H1 (cell line): Measurements from ENCODE around the gene SELPLG. TPM values are rescaled to one million over a fixed set of nuclear protein-coding genes. Genes with fewer than 3 reads are reported as not detected.

Experiments
- CTCF ChIA-PET: fragments of 300-600 bp; sonication (Branson Sonifier 250); formaldehyde crosslinking; loops from one replicate; lab custom pipeline; 2021; ENCODE audit not compliant: partially characterized antibody; lab: Charles Lee
- POLR2A ChIA-PET: fragments of 300-600 bp; sonication (Branson Sonifier 250); formaldehyde crosslinking; loops from one replicate; lab custom pipeline; 2021; ENCODE audit warnings: inconsistent platforms; ENCODE audit not compliant: partially characterized antibody; lab: Charles Lee
- DNase-seq, 2 experiments: peaks; one replicate each; pipeline versions ENCODE4 v3.0.0 to v3.0.0-alpha.2; 2010 to 2022; ENCODE audit warnings: low spot score in 2 of 2, low read depth in 1 of 2, mixed read lengths in 1 of 2
- FAIRE-seq: peaks from 2 replicates; lab custom pipeline; 2011; peaks lifted over from hg19 to GRCh38; lab: Jason Lieb, UNC
- H2AFZ ChIP-seq: 2 replicates; pipeline ENCODE4 v1.8.1; 2012; ENCODE audit warnings: low read length, inconsistent platforms
- H2AK5ac ChIP-seq: 2 replicates; pipeline ENCODE4 v1.6.1; 2013; ENCODE audit warnings: low read depth, low read length
- H2BK120ac ChIP-seq: replicated peaks from 2 replicates; pipeline ENCODE3; 2013; ENCODE audit warnings: low read depth, low read length, inconsistent platforms
- H2BK12ac ChIP-seq: 2 replicates; pipeline ENCODE4 v1.6.1; 2013; ENCODE audit warnings: low read depth, low read length
- H2BK15ac ChIP-seq: 2 replicates; pipeline ENCODE4 v1.6.1; 2013; ENCODE audit warnings: low read length
- H2BK20ac ChIP-seq: 2 replicates; pipeline ENCODE4 v1.6.1; 2013; ENCODE audit warnings: low read length
- H2BK5ac ChIP-seq: 2 replicates; pipeline ENCODE4 v1.6.1; 2013; ENCODE audit warnings: low read depth, low read length
- H3K14ac ChIP-seq: 2 replicates; pipeline ENCODE4 v1.6.1; 2013; ENCODE audit warnings: inconsistent platforms; ENCODE audit not compliant: insufficient read length
- H3K18ac ChIP-seq: 2 replicates; pipeline ENCODE4 v1.6.1; 2013; ENCODE audit warnings: low read length; ENCODE audit errors: extremely low read depth
- H3K23ac ChIP-seq: 2 replicates; pipeline ENCODE4 v1.6.1; 2013; ENCODE audit warnings: inconsistent platforms; ENCODE audit not compliant: insufficient read length
- H3K23me2 ChIP-seq: 2 replicates; pipeline ENCODE4 v1.6.1; 2013; ENCODE audit warnings: low read depth, low read length
- H3K27ac ChIP-seq: 2 replicates; pipeline ENCODE4 v1.6.1; 2011; ENCODE audit warnings: low read depth, low read length, inconsistent platforms
- H3K27me3 ChIP-seq, 4 experiments: replicated peaks in 1 of 4; 1 replicate in 1 of 4; 2 replicates in 3 of 4; pipeline versions ENCODE4 v1.6.1 to v1.8.1; 2011 to 2013; ENCODE audit warnings: low read length in 3 of 4, mild to moderate bottlenecking in 3 of 4, inconsistent platforms in 2 of 4, mixed read lengths in 2 of 4, moderate library complexity in 1 of 4; ENCODE audit not compliant: control insufficient read depth in 3 of 4, insufficient read depth in 3 of 4; ENCODE audit errors: extremely low read depth in 1 of 4
- H3K36me3 ChIP-seq, 4 experiments: 2 replicates each; pipeline versions ENCODE4 v1.6.1 to v1.8.1; 2011 to 2013; ENCODE audit warnings: mild to moderate bottlenecking in 4 of 4, low read length in 3 of 4, moderate library complexity in 2 of 4, control low read depth in 1 of 4, inconsistent platforms in 1 of 4; ENCODE audit not compliant: insufficient read depth in 4 of 4, control insufficient read depth in 2 of 4
- H3K4ac ChIP-seq: replicated peaks from 2 replicates; pipeline ENCODE3; 2013; ENCODE audit warnings: low read length, low read depth, mixed read lengths, inconsistent platforms; ENCODE audit not compliant: insufficient read length
- H3K4me1 ChIP-seq, 4 experiments: replicated peaks in 1 of 4; 1 replicate in 1 of 4; 2 replicates in 3 of 4; pipeline versions ENCODE4 v1.6.1 to v1.8.1; 2011 to 2013; ENCODE audit warnings: low read length in 3 of 4, inconsistent platforms in 2 of 4, mixed read lengths in 1 of 4; ENCODE audit not compliant: insufficient read depth in 4 of 4, control insufficient read depth in 3 of 4
- H3K4me2 ChIP-seq, 2 experiments: 2 replicates each; pipeline versions ENCODE4 v1.6.1 to v1.8.1; 2011 to 2013; ENCODE audit warnings: low read depth in 2 of 2, low read length in 2 of 2, control low read depth in 1 of 2, inconsistent platforms in 1 of 2, mild to moderate bottlenecking in 1 of 2; ENCODE audit not compliant: insufficient read depth in 1 of 2
- H3K4me3 ChIP-seq, 4 experiments: fragments of 200-600, 300-600 bp in 1 of 4; sonication (generic), shearing (Covaris generic), sonication (Bioruptor Twin) in 1 of 4; 2 replicates each; pipeline versions ENCODE4 v1.5.1 to v1.8.1; 2011 to 2016; ENCODE audit warnings: low read length in 4 of 4, low read depth in 3 of 4, control low read depth in 2 of 4, inconsistent platforms in 2 of 4, mild to moderate bottlenecking in 2 of 4, mixed read lengths in 1 of 4, moderate library complexity in 1 of 4; ENCODE audit not compliant: insufficient read depth in 2 of 4; ENCODE audit errors: extremely low read depth in 1 of 4
- H3K56ac ChIP-seq: replicated peaks from 2 replicates; pipeline ENCODE3; 2013; ENCODE audit warnings: low read depth, mild to moderate bottlenecking, mixed read lengths, low read length, inconsistent platforms; ENCODE audit not compliant: insufficient read length
- H3K79me1 ChIP-seq: 2 replicates; pipeline ENCODE4 v1.6.1; 2013; ENCODE audit warnings: low read depth, low read length, control low read depth
- H3K79me2 ChIP-seq, 2 experiments: 2 replicates each; pipeline versions ENCODE4 v1.6.1 to v1.8.1; 2012 to 2013; ENCODE audit warnings: low read length in 2 of 2, mild to moderate bottlenecking in 2 of 2, inconsistent platforms in 1 of 2; ENCODE audit not compliant: insufficient read depth in 2 of 2, control insufficient read depth in 1 of 2
- H3K9ac ChIP-seq, 4 experiments: replicated peaks in 1 of 4; 1 replicate in 1 of 4; 2 replicates in 3 of 4; pipeline versions ENCODE4 v1.6.1 to v1.8.1; 2011 to 2013; ENCODE audit warnings: low read depth in 3 of 4, low read length in 3 of 4, control low read depth in 2 of 4, mild to moderate bottlenecking in 2 of 4, moderate library complexity in 2 of 4, inconsistent platforms in 1 of 4; ENCODE audit errors: extremely low read depth in 1 of 4
- H3K9me3 ChIP-seq, 2 experiments: 2 replicates each; pipeline versions ENCODE4 v1.6.1 to v1.8.1; 2012 to 2013; ENCODE audit warnings: mild to moderate bottlenecking in 2 of 2, moderate library complexity in 2 of 2, control low read depth in 1 of 2, inconsistent platforms in 1 of 2, low read depth in 1 of 2, low read length in 1 of 2, mixed read lengths in 1 of 2; ENCODE audit not compliant: insufficient read depth in 2 of 2
- H4K20me1 ChIP-seq, 2 experiments: replicated peaks in 1 of 2; 2 replicates each; pipeline versions ENCODE3 to v1.8.1; 2011 to 2013; ENCODE audit warnings: inconsistent platforms in 2 of 2, low read length in 2 of 2, mild to moderate bottlenecking in 1 of 2; ENCODE audit not compliant: insufficient read depth in 2 of 2, control insufficient read depth in 1 of 2
- H4K5ac ChIP-seq: 2 replicates; pipeline ENCODE4 v1.6.1; 2013; ENCODE audit warnings: low read length, low read depth, mixed read lengths, inconsistent platforms; ENCODE audit not compliant: insufficient read length
- H4K8ac ChIP-seq: 2 replicates; pipeline ENCODE4 v1.8.0; 2013; ENCODE audit warnings: mild to moderate bottlenecking, moderate library complexity, low read length, inconsistent platforms; ENCODE audit not compliant: insufficient read depth; ENCODE audit errors: extremely low read depth
- H4K91ac ChIP-seq: replicated peaks from 2 replicates; pipeline ENCODE3; 2013; ENCODE audit warnings: low read length, mixed read lengths, inconsistent platforms; ENCODE audit not compliant: insufficient read length
- CBX5 ChIP-seq: fragments of 300-800, 300-1000 bp; sonication (generic); IDR thresholded peaks from 2 replicates; pipeline ENCODE4 v1.7.1; 2016; ENCODE audit warnings: antibody characterized with exemption, low read length, low read depth
- CHD1 ChIP-seq: IDR thresholded peaks from 2 replicates; pipeline ENCODE4 v1.6.1; 2012; ENCODE audit warnings: low read depth, low read length, improper control_type of control experiment
- FOSL1 ChIP-seq: IDR thresholded peaks from 2 replicates; pipeline ENCODE4 v1.6.1; 2011; ENCODE audit warnings: mild to moderate bottlenecking, low read depth, low read length, moderate library complexity; ENCODE audit not compliant: insufficient read depth
- GTF2F1 ChIP-seq: IDR thresholded peaks from 2 replicates; pipeline ENCODE4 v1.6.1; 2012; ENCODE audit warnings: low read depth, low read length, improper control_type of control experiment, borderline replicate concordance
- JUN ChIP-seq: IDR thresholded peaks from 2 replicates; pipeline ENCODE4 v1.6.1; 2011; ENCODE audit warnings: low read depth, mild to moderate bottlenecking, improper control_type of control experiment, low read length
- JUND ChIP-seq: IDR thresholded peaks from 2 replicates; pipeline ENCODE4 v1.6.1; 2011; ENCODE audit warnings: mild to moderate bottlenecking, improper control_type of control experiment, low read length
- POLR2A ChIP-seq, 2 experiments: IDR thresholded peaks; 1 replicate in 1 of 2; 2 replicates in 1 of 2; pipeline ENCODE4 v1.6.1; 2011; ENCODE audit warnings: low read depth in 2 of 2, low read length in 2 of 2, mild to moderate bottlenecking in 2 of 2; ENCODE audit errors: control extremely low read depth in 1 of 2
- RFX5 ChIP-seq: IDR thresholded peaks from 2 replicates; pipeline ENCODE4 v1.6.1; 2011; ENCODE audit warnings: low read depth, low read length, improper control_type of control experiment, borderline replicate concordance
- RNF2 ChIP-seq: fragments of 200-900, 300-1000 bp; sonication (generic); IDR thresholded peaks from 2 replicates; pipeline ENCODE4 v1.7.1; 2016; ENCODE audit warnings: borderline replicate concordance, low read depth, mild to moderate bottlenecking, antibody characterized with exemption, low read length; ENCODE audit not compliant: poor library complexity, severe bottlenecking; ENCODE audit errors: missing control alignments
- SIRT6 ChIP-seq: IDR thresholded peaks from one replicate; pipeline ENCODE4 v1.7.1; 2012; ENCODE audit warnings: low read length, inconsistent platforms
- SP1 ChIP-seq: IDR thresholded peaks from 2 replicates; pipeline ENCODE4 v1.6.1; 2011; ENCODE audit warnings: low read depth, low read length
- SRF ChIP-seq: IDR thresholded peaks from 2 replicates; pipeline ENCODE4 v1.6.1; 2011; ENCODE audit warnings: mild to moderate bottlenecking, low read depth, low read length, moderate library complexity
- TAF7 ChIP-seq: optimal IDR thresholded peaks from 2 replicates; pipeline ENCODE3; 2011; ENCODE audit warnings: low read depth, mild to moderate bottlenecking, inconsistent platforms, low read length, moderate library complexity, borderline replicate concordance
- USF2 ChIP-seq: IDR thresholded peaks from 2 replicates; pipeline ENCODE4 v1.6.1; 2011; ENCODE audit warnings: low read length, improper control_type of control experiment
- WGBS, 2 experiments: shearing (Covaris generic) in 1 of 2; methylation state at CpG; one replicate each; pipeline versions ENCODE4 v1.1.6 to v1.1.7; 2013 to 2015; ENCODE audit warnings: low lambda C conversion rate in 2 of 2, mixed read lengths in 2 of 2, inconsistent platforms in 1 of 2, low coverage in 1 of 2, missing lambda C conversion rate in 1 of 2; ENCODE audit not compliant: insufficient replicate concordance in 2 of 2, insufficient coverage in 1 of 2, insufficient read length in 1 of 2; ENCODE audit errors: extremely low coverage in 1 of 2, missing lambda C conversion rate in 1 of 2; 5-methylcytosine and 5-hydroxymethylcytosine counted together
- polyA plus RNA-seq, 7 experiments: library from polyadenylated mRNA; depleted of rRNA in 3 of 7; stranded (reverse) in 5 of 7; unstranded in 2 of 7; fragments of >200 nt in 5 of 7; fragments of 200-250 nt in 2 of 7; gene quantifications; 1 replicate in 5 of 7; 2 replicates in 1 of 7; 4 replicates in 1 of 7; pipeline versions ENCODE4 v1.2.1 to v1.2.3, GENCODE V29; 2011 to 2013; ENCODE audit warnings: missing spikeins in 2 of 7, mixed read lengths in 2 of 7
- total RNA-seq: library from RNA; stranded (reverse); fragmentation: NEBNext Ultra II Directional; extraction: Animal tissue kit (Norgen Biotek cat#: 25700); gene quantifications from 2 replicates; pipeline ENCODE4 v1.2.1, GENCODE V29; 2021

Gene SELPLG
- total and polyA plus RNA-seq, 2 of the 8 experiments (the other 6 are each of a cell fraction or from before 2014, with no cell fraction given), result 0.18 TPM; not detected in 1

GRCh38 chr12:108650083-108650482 lies 16.4 kb upstream of the SELPLG start:
- no peaks in the 10 kb centered on the region for H3K23me2 ChIP-seq
- no peak overlapping the region for H2BK20ac ChIP-seq
- no peaks in the 10 kb centered on the region for H3K79me1 ChIP-seq
- H2BK120ac ChIP-seq, result no peak overlapping the region
- no peak overlapping the region for H3K56ac ChIP-seq
- no peaks in the 10 kb centered on the region for H3K9me3 ChIP-seq
- H3K14ac ChIP-seq, result no peak overlapping the region
- H2AFZ ChIP-seq, result no peak overlapping the region
- peaks cover 6 to 44% (median 25%) of the 10 kb centered on the region in 4 experiments; a peak in 7 of 8 replicates for H3K36me3 ChIP-seq
- H3K79me2 ChIP-seq, result no peaks in the 10 kb centered on the region
- no peak overlapping the region for H2BK15ac ChIP-seq
- H4K8ac ChIP-seq, result no peak overlapping the region
- DNase-seq, result no peak
- ChIA-PET CTCF (interaction anchor here (0.7 to 3.2 kb wide), 6 partner anchors 15 to 153 kb away, joined by 3 to 11 read pairs (median 4); no protein-coding TSS in a partner anchor), POLR2A (interaction anchor here (0.7 to 1.4 kb wide), 2 partner anchors 12 to 176 kb away, joined by 3 to 7 read pairs; no protein-coding TSS in a partner anchor)
- H3K23ac ChIP-seq, result no peak overlapping the region
- H3K18ac ChIP-seq, result no peak overlapping the region
- H3K4me2 ChIP-seq, result no peak overlapping the region
- no peak overlapping the region for H2AK5ac ChIP-seq
- H4K20me1 ChIP-seq, result no peaks in the 10 kb centered on the region
- no peak overlapping the region for H2BK5ac ChIP-seq
- no peak overlapping the region for H2BK12ac ChIP-seq
- H3K27me3 ChIP-seq, result no peaks in the 10 kb centered on the region
- no peak overlapping the region for H3K4ac ChIP-seq
- no peak overlapping the region for H4K5ac ChIP-seq
- H4K91ac ChIP-seq, result no peak overlapping the region
- 85% methylated on average over 2 of the region's 2 CpGs; no CpG with 5 or more reads in 1 of the 2 experiments for WGBS, 2 experiments
- H3K4me1 ChIP-seq, result peaks cover 3 to 14% (median 8%) of the 10 kb centered on the region in 4 experiments; a peak in 6 of 7 replicates
- H3K4me3 ChIP-seq, result no peak overlapping the region
- no peak overlapping the region for H3K9ac ChIP-seq
- no peak for FAIRE-seq
- no peak overlapping the region for H3K27ac ChIP-seq
- TF ChIP-seq POLR2A (IDR thresholded peaks at IDR 0.05; ENCODE audit: control extremely low read depth in 1 of 2, low read depth in 2 of 2, low read length in 2 of 2) (no peak), TAF7 (no peak), JUN (no peak), RFX5 (no peak), JUND (no peak), CBX5 (no peak), GTF2F1 (no peak), FOSL1 (no peak), CHD1 (no peak), USF2 (no peak), SRF (no peak), SIRT6 (no peak), SP1 (no peak), RNF2 (no peak)
